Measurements from ENCODE around the gene HRH1. TPM values are rescaled to one million over a fixed set of nuclear protein-coding genes. Genes with fewer than 3 reads are reported as not detected.
A peak's percentile ranks its signal among the peaks of the same experiment; 100 is the strongest.

The HRH1 gene
- total and polyA plus RNA-seq, 11 donors = 0.40 to 4.3 (median 1.3) TPM

- no peaks in the 10 kb centered on the region for H3K27me3 ChIP-seq
- WGBS, 4 donors = 53 to 69% (median 63%) methylated on average over 1 of the region's 1 CpG
- peaks cover 0 to under 1% (median 0%) of the 10 kb centered on the region in 12 donors for H3K9me3 ChIP-seq
- no peak overlapping the region for H3K27ac ChIP-seq
- TF ChIP-seq CTCF (IDR thresholded peaks at IDR 0.05) (no peak), POLR2A (IDR thresholded peaks at IDR 0.05) (no peak)
- ATAC-seq = no peak
- no peaks in the 10 kb centered on the region for H3K4me1 ChIP-seq
- no peak for DNase-seq
- H3K4me3 ChIP-seq = no peak overlapping the region
- intact Hi-C loops (cut with DNase I) = loop anchor here in 1 of 10 donors (5.0 kb wide), 1 partner anchor 88 kb away; no protein-coding TSS in a partner anchor
- H3K36me3 ChIP-seq = no peaks in the 10 kb centered on the region
Measured at GRCh38 chr3:11244121-11244677, 89.9 kb downstream of the HRH1 start.

GRCh38 chr3:11245276-11245675 is 91.0 kb downstream of the HRH1 start:
- TF ChIP-seq CTCF (IDR thresholded peaks at IDR 0.05) (no peak), POLR2A (IDR thresholded peaks at IDR 0.05) (no peak)
- Histone ChIP-seq H3K36me3 (no peaks in the 10 kb centered on the region), H3K27ac (no peak overlapping the region), H3K9me3 (no peaks in the 10 kb centered on the region), H3K4me3 (no peak overlapping the region), H3K27me3 (no peaks in the 10 kb centered on the region), H3K4me1 (no peaks in the 10 kb centered on the region)
- ATAC-seq (no peak), DNase-seq (no peak)
- intact Hi-C loops (cut with DNase I) = no loop called here
- WGBS, 4 donors = 83 to 87% (median 86%) methylated on average over 8 of the region's 8 CpGs

- Histone ChIP-seq H3K36me3 (no peaks in the 10 kb centered on the region), H3K27ac (no peak overlapping the region), H3K4me1 (no peaks in the 10 kb centered on the region), H3K9me3 (no peaks in the 10 kb centered on the region), H3K27me3 (no peaks in the 10 kb centered on the region), H3K4me3 (no peak overlapping the region)
- intact Hi-C loops (cut with DNase I) = no loop called here
- ATAC-seq (peak in 1 of 4 donors; percentile 15), DNase-seq (no peak)
- 85 to 91% (median 89%) methylated on average over 6 of the region's 6 CpGs for WGBS, 4 donors
- TF ChIP-seq CTCF (IDR thresholded peaks at IDR 0.05) (no peak), POLR2A (IDR thresholded peaks at IDR 0.05) (no peak)
Measured at GRCh38 chr3:11245827-11246662, 91.8 kb downstream of the HRH1 start.

- Histone ChIP-seq H3K4me1 (peaks cover 0 to 3% (median 0%) of the 10 kb centered on the region in 12 donors), H3K27ac (no peak overlapping the region), H3K9me3 (no peaks in the 10 kb centered on the region), H3K27me3 (no peaks in the 10 kb centered on the region), H3K4me3 (no peak overlapping the region), H3K36me3 (no peaks in the 10 kb centered on the region)
- intact Hi-C loops (cut with DNase I) = no loop called here
- DNase-seq = no peak
- 89 to 98% (median 93%) methylated on average over 2 of the region's 2 CpGs for WGBS, 4 donors
- TF ChIP-seq CTCF (IDR thresholded peaks at IDR 0.05) = no peak
- TF ChIP-seq POLR2A (IDR thresholded peaks at IDR 0.05) = no peak
- no peak for ATAC-seq
Measured at GRCh38 chr3:11246663-11246970, 92.3 kb downstream of the HRH1 start.

Data from heart left ventricle (tissue), 16 donors.